HG03159 (cell line): ENCODE data around the gene AMACR.
"Not testable (repeated sequence)": the region's sequence is repeated elsewhere in the genome, so short reads cannot be mapped to it uniquely, and the experiment has no call there.

Experiments
- ATAC-seq: cut with Tn5 transposase; IDR thresholded peaks from one replicate; pipeline ENCODE4 v1.9.1; 2021; ENCODE audit warnings: mild to moderate bottlenecking, moderate library complexity; ENCODE audit not compliant: unreplicated experiment

Gene AMACR

DNA sequence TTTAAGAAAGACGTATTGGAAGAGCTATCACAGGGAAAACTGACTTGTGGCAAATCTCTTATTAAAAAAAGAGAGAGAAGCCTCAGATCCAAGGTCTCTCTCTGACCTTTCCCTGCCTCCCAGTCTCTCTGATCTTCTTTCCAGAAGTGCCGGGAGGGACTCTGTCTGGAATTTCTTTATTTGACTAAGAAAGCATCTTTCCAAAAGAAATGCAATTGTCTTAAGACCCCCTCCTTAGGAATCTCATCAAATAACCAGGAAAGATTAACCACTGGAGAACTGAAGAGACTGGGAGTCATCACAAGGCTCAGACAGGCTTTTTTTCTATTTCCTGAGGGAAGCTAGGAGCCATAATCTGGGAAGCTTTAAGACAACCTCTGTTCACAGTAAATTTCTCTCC lies 30.5 kb upstream of the AMACR start:
- no peak for ATAC-seq

DNA sequence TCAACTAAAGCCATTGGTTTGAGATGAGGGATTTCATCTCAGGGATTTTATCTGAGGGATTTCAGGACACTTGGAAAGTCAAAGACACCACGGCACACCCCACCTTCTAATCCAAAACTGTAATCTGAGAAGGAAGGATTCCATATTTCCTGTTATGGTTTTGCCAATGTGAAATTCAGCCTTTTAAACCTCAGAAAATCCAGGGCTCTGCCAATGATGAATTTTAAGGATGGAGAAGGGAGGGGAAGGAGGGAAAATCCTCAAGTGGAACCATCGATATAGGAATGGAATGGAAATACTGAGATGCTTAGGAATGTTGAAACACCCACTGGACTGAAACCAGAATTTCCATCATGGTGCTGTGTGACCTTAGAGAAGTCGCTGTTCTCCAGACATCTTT lies 29.9 kb upstream of the AMACR start:
- ATAC-seq, result no peak

DNA sequence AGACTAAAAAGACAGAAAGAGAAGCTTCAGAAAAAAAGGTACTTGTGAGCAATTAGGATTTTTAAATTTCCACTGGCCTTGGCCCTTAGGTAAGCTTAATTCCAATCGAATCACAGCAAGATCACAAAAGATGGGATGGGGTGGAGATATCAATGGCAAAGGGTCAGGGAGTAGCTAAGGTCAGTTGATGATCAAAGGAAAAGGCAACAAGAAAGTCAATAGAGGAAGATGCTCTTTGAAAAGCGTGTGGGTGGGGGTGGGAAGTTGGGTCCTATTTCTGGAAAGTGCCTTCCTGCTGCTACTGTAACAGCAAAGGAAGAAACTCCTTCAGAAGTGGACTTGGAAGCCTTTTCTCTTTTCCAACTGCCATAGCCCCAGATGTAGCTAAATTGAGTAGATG lies 27.9 kb upstream of the AMACR start:
- ATAC-seq, result no peak

GRCh38 chr5:34034534-34035327 lies 26.9 kb upstream of the AMACR start:
- ATAC-seq, result peak; percentile 56

DNA sequence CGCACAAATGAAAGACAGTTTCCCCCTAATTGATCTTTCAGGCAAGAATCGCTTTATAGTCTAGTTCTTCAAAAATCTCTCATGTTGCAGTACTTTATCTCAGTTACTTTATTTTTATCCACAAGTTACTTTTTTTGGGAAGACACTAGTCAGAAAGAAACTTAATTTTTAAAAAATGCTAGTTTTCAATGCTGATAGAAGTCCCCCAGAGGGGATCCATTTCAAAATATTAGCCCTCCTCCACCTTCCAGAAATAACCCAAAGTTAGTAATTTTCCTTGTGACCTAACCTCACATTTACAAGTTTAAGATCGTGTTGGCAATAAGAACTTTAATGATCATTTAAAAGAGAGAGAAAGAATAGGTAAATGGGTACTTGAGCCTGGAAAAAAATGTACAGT lies 24.1 kb upstream of the AMACR start:
- ATAC-seq, result no peak

DNA sequence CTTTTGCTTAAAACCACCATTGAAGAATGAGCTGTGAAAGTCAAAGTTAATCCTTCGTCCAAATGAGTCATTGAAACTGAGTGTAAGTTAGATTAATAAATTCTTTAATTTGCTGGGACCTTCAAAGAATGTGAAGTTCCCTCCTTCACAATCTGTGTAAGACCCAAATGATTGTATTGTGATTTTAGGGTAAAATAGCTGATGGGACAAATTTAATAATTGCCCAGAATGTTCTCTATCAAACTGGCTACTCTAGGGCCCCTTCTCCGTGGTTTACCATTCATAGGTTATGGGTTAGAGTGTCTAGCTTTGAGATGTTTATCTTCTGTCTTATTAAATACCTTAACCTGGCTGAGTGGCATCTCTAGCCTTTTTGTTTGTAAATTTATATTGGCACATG lies 23.3 kb upstream of the AMACR start:
- no peak for ATAC-seq

GRCh38 chr5:34030585-34030984 lies 22.7 kb upstream of the AMACR start:
- not testable (repeated sequence) for ATAC-seq

DNA sequence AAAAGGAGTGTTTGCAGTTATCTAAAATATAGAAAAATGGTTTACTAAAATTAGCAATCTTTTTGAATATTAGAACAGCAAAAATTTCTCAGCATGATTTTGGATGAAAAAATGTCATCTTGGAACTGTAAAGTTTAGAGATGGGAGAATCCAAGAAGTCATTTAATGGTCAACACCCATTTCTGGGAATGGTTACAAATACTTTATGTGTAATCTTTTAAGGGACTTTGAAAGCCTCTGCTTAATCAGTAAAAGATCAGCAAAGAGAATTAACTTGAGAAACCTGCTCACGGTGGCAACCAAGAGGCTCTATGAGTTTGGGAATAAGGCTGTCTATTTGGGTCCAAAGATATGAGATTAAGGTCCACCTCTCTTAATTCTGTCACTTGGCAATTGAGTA lies 22.2 kb upstream of the AMACR start:
- no peak for ATAC-seq

- no peak for ATAC-seq
These were observed 20.5 kb upstream of the AMACR start for GRCh38 chr5:34028349-34028748.

GRCh38 chr5:34026089-34026761 lies 18.4 kb upstream of the AMACR start:
- ATAC-seq, result no peak

DNA sequence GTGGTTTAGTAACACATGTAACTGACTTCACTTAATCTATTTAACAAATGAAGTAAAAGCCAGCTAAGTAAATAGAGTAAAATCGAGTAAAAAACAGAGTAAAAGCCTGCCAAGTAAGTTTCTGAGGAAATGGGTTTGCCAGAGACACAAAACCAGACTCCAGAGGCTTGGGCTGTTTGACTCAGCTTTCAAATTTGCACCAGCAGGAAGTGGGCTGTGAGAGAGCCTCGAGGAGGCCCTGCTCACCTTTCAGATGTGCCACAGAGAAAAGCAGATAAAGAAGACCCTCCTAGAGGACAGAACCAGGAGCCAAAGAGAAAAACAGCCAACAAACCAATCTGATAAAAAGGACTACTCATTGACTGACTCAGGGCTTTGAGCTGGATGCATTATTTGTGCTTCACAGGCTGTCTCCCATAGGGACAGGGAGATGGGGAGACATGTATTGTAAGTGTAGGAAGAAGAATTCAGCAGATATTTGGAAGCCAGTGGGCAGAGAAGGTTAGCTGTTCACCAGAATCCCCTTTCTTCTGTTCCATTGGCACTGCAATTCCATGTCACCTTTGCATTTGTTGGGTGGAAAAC lies 14.4 kb upstream of the AMACR start:
- peak; percentile 87 for ATAC-seq

GRCh38 chr5:34021334-34021733 lies 13.5 kb upstream of the AMACR start:
- no peak for ATAC-seq

DNA sequence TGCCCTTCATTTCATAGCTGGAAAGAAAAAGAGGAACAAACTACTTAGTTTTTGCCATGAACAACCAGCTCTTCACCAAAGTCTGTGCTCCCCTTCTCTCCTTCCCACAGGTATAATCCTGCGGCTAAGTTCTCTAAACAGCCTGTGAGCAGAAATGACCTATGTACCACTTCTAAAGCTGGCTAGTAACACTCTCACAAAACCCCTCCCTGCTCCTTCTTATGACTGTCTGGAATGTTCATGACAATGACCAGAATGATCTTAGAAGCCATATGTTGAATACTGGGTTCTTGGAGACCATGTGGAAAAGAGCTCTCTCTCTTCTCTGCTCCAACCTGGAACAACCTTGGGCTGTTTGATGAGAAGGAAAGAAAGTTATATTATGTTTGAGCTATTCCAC lies 12.9 kb upstream of the AMACR start:
- no peak for ATAC-seq

DNA sequence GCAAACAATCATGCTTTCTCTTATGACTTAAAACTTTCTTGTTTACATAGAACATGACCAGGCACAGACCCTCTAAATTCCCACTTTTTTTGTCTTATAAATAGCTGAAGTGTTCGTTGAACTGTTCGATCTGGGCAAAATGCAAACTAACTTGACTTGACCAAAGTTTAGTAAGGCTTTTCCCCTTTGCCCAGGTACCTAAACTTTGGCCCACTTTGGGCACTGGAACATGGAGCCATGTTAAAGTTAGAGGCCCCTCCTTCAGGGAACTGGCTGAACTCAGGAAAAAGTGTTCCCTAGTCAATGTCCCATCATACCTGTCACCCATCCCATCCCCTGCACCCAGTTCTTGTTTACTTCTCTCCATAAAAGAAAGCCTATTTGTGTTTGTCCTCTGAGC lies 9.4 kb upstream of the AMACR start:
- ATAC-seq, result no peak

DNA sequence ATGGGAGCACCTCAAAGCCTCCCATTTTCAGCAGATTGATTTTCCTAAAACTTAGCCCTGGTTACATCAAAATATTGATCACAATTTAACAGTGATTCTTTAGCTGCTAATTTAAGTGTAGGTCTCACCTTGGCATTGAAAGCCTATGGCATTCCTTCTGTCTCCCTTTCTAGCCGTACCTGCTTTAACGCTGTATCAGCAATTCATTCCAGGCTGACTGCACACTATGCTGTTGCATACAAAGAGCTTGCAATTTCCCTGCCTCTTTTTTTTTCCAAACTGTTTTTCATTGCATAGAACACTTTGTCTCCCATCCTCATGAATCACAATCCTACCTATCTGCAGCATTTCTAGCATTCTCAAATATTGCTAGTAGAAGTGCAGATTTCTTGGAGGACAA lies 8.9 kb upstream of the AMACR start:
- ATAC-seq, result no peak

GRCh38 chr5:34016222-34016621 lies 8.4 kb upstream of the AMACR start:
- ATAC-seq, result no peak

GRCh38 chr5:34015120-34015822 lies 7.4 kb upstream of the AMACR start:
- ATAC-seq, result no peak

GRCh38 chr5:34014626-34015025 lies 6.8 kb upstream of the AMACR start:
- ATAC-seq, result no peak

- ATAC-seq, result no peak
These were observed 5.7 kb upstream of the AMACR start for GRCh38 chr5:34013547-34013946.

GRCh38 chr5:34012791-34013190 lies 4.9 kb upstream of the AMACR start:
- ATAC-seq, result no peak

DNA sequence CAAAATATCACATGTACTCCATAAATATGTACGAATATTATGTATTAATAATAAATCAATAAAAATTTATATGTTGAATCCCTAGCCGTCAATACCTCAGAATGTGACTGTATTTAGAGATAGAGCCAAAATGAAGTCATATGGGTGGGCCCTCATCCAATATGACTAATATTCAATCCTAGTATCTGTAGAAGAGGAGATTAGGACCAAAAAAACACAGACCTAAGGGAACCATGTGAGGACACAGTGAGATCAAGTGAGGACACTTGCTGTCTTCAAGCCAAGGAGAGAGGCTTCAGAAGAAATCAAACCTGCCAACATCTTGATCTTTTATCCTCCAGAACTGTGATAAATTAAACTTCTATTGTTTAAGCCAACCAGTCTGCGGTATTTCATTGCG lies 3.7 kb upstream of the AMACR start:
- no peak for ATAC-seq

DNA sequence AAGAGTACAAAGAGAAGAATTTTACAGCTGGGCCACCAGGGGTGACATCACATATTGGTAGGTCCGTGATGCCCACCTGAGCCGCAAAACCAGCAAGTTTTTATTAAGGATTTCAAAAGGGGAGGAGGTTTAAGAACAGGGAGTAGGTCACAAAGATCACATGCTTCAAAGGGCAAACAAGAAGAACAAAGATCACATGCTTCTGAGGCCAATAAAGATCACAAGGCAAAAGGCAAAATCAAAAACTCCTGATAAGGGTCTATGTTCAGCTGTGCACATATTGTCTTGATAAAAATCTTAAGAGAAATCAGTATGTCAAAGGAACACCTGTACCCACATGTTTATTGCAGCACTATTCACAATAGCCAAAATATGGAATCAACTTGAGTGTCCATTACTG lies 2.3 kb upstream of the AMACR start:
- ATAC-seq, result not testable (repeated sequence)
